NCI-H1105 treated with DMSO at 0.1 percent for 48 hours (cell line): ENCODE data around the gene SLC25A25.

Experiments used
- DNase-seq: peaks from one replicate; lab custom pipeline; 2025; lab: John Stamatoyannopoulos, UW

SLC25A25 gene

GRCh38 chr9:128145536-128145935 is 77.5 kb downstream of the SLC25A25 start:
- no peak for DNase-seq

- DNase-seq: no peak
Observed at GRCh38 chr9:128145951-128146351, 77.9 kb downstream of the SLC25A25 start.

GRCh38 chr9:128146591-128147120 is 78.6 kb downstream of the SLC25A25 start:
- no peak for DNase-seq

- no peak for DNase-seq
Observed at GRCh38 chr9:128148509-128149000, 80.5 kb downstream of the SLC25A25 start.

GRCh38 chr9:128149001-128149701 is 81.1 kb downstream of the SLC25A25 start, which contains the start of gene LCN2:
TSS of gene LCN2 (plus strand) at chr9:128149453. CDS start at chr9:128149526, 73 bp downstream.
- no peak for DNase-seq

GRCh38 chr9:128149951-128150593 is 82.0 kb downstream of the SLC25A25 start:
- no peak for DNase-seq

- no peak for DNase-seq
Observed at GRCh38 chr9:128150594-128151308, 82.7 kb downstream of the SLC25A25 start.

- no peak for DNase-seq
Observed at GRCh38 chr9:128151309-128152132, 83.5 kb downstream of the SLC25A25 start.

- DNase-seq: no peak
Observed at GRCh38 chr9:128152133-128153059, 84.4 kb downstream of the SLC25A25 start.

- DNase-seq: no peak
Observed at GRCh38 chr9:128153060-128153946, 85.3 kb downstream of the SLC25A25 start.

- no peak for DNase-seq
Observed at GRCh38 chr9:128153947-128154695, 86.1 kb downstream of the SLC25A25 start.

GRCh38 chr9:128155736-128156500 is 87.9 kb downstream of the SLC25A25 start:
- no peak for DNase-seq
